Measurements from ENCODE around the gene FSIP1.

The FSIP1 gene

DNA sequence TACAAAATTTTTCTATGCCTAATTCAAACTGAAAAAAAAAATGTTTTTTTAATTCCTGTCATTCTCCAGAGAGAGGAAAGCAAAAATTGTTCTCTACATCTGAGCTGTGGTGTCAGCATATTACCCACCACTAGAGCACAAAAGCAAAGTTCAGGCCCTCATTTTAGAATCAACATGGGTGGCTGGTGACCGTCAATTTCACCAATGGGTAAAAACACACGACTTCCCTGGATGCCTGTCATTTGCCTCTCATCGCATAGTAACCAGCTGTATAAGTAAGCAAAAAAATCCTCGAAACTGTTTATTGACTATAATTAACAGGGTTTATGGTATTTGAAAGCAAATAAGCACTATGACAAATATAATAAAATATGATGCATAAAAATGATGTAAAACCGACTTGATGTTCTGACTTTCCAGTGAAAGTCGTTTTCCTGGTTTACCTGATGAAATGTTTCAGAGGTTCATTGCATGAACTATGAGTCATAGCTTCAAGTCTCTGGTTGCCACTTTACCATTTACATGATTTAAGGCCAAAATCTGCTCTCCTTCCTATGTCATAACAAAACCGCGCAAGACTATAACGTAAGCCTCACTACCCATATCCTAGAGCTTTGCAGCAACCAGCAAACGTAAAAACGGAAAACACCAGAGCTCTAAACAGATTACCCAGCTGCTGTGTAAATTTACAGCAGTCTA is 141.3 kb downstream of the FSIP1 start:
- DNase-seq = peak in 1 of 5 donors; percentile 83

- DNase-seq = no peak
Observed at GRCh38 chr15:39640665-39641064, 142.0 kb downstream of the FSIP1 start.

DNA sequence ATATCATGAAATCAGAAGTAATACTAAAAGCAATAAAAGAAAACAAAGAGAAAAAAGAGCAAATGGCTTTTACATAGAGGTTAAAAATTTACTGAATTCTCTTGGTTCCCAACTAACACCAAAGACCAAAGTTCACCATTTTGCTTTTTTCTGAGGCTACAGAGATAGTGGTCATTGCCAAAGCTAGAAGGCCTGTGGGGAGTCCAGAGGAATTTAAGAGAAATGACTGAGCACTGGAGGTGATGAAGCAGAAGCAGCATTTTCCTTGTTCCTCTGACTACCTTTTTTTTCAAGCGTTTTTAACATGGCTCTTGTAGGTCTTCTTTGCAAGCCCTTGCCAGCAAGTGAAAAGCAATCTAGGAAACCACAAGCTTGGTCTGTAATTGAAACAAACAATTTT is 143.6 kb downstream of the FSIP1 start:
- DNase-seq = no peak

DNA sequence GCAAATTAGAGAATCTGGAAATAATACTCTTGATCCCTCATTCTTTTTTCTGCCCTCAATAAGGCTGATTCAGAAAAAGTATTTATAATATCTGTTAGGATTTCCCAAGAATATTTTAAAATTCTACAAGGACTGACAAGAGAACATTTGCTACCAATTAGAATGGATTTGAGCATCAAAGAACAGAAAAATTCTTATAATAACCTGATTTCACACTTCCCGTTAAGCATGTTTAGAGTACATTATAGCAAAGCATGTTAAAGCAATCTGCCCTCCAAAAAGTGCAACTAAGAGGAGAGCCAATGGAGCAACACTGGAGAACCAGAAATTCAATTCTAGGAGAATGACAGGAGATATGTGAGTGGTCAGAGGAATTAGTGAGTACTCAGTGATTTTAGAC is 144.6 kb downstream of the FSIP1 start:
- no peak for DNase-seq

DNA sequence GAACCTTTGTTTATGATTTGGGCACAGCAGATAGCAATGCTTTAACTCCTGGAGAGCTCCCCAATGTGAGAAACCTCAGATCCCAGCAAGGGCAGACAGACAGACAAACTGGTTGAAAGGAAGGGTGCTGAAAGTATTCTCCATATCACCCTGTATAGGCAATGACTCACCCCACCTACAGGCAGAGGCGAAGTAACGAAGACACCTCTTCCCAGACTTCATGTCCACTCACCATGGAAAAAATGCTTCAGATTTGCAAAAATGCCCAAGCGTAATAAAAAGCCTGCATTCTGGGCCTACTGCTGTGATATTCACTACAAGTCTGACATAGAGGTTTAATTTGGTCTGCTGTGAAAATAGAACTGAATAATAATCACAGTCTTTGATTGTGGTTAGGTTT is 151.3 kb downstream of the FSIP1 start:
- no peak for DNase-seq

DNA sequence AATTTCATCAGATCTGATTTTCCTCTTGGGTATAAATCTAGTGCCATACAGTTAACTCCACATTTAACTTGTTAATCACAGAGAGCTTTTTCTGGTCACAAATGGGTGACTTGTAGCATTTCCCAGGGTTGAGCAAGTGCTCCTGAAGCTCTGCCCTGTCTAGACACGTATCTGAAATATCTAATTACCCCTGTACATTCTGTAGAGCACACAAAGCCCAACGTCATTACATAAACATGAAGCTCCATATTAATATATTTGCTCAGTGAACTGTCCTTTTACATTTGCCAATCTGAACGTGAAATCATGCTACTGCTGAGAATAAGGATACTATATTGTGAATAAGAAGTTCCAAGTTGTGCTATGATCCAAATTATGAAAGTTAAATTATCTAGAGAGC is 152.7 kb downstream of the FSIP1 start:
- DNase-seq = no peak

GRCh38 chr15:39629371-39629770 is 153.3 kb downstream of the FSIP1 start:
- DNase-seq = peak in 4 of 5 donors; percentile 37 to 87 (median 42)

GRCh38 chr15:39628546-39629257 is 153.9 kb downstream of the FSIP1 start:
- no peak for DNase-seq

DNA sequence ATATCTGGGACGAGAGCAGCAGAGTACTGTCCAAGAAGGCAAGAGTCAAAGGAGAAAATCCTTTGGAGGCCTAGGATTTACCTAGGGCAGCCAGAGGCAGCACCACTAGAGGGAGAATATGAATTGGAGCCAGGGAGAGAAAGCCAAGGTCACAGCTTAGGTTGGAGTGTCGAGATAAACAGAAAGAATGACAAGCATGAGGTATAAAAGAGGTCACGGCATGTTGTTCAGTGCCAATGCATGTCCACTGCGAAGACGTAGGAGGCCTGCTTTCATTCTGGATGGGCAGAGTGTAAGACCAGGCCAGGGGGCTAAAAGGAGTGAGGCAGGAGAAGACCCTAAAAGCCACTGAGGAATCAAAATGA is 154.5 kb downstream of the FSIP1 start:
- DNase-seq = no peak

- DNase-seq = no peak
Observed at GRCh38 chr15:39627451-39628143, 155.0 kb downstream of the FSIP1 start.

GRCh38 chr15:39625856-39626255 is 156.8 kb downstream of the FSIP1 start:
- peak in 1 of 5 donors; percentile 49 for DNase-seq

DNA sequence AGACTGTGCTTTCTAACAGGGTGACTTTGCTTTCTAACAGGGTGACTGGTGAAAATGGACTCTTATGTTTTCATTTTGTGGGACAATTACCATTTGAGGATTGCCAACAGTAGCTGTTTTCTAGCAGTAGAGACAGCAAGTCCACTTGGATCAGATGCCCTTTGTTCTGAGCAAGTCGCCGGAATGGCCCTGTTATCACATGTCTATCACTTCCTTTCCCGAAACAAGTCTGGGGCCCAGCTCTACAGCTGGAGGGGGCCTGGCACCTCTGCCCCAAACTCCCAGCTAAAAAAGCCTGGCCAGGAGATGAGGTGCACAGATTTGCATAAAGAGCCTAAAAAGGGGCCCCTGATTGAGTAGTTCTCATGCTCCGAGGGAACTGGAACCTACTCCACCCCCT is 157.2 kb downstream of the FSIP1 start:
- no peak for DNase-seq

- DNase-seq = peak; percentile 27 to 93 (median 54)
Observed at GRCh38 chr15:39624806-39625205, 157.8 kb downstream of the FSIP1 start.

- DNase-seq = peak in 3 of 5 donors; percentile 24 to 91 (median 35)
Observed at GRCh38 chr15:39623529-39623931, 159.1 kb downstream of the FSIP1 start.

DNA sequence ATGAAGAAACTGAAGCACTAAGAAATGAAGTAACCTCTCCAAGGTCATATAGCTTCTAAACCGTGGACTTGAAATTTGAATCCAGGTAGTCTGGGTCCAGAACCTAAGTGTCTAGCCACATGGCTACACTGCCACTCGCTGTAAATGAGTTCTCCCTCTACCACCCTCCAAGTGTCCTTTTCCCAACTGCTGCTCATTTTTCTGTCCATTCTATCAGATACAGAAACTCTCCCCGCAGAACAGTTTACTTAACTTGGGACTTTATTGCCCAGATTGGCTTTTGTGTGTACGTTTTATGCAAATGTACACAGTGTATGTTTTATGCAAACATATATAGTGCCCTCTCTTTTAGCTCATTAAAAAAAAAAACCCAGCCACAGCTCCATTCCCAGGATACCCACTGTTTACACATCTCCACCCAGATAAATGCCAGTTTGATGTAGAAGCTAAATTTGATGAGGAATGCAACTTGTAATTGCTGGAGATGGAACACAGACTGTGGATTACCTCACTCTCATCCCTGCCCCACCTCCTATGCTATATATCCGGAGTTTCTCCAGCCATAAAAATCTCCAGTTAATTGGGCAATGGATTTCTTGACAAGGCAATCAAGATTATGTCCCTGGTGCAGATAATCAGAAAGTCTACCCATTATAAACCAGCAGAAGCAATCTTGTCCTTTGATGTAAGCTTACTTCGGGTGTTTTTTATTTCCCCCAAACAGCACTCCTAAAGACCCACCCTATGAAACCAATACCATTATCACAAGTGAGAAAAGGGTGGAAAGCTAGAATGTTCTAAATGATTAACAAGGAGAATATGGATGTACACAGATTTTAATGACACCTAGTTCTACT is 159.8 kb downstream of the FSIP1 start:
- no peak for DNase-seq

DNA sequence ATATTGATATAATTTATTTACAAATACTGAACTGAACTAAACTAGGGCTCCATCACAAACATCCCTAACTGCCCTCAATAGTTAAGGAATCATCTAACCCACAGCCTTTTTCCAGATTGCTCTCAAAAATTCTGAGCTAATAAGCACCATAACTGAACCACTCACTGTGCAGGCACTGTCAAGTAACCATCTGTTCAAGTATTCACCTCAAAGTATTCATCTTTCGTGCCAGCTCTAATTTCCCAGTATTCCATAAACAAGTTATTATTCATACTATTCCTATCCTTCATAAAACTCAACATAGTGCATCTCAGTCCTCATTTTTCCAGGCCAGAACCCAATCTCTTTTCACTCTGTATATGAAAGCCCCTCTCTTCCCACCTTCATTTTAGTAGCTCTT is 160.7 kb downstream of the FSIP1 start:
- no peak for DNase-seq

DNA sequence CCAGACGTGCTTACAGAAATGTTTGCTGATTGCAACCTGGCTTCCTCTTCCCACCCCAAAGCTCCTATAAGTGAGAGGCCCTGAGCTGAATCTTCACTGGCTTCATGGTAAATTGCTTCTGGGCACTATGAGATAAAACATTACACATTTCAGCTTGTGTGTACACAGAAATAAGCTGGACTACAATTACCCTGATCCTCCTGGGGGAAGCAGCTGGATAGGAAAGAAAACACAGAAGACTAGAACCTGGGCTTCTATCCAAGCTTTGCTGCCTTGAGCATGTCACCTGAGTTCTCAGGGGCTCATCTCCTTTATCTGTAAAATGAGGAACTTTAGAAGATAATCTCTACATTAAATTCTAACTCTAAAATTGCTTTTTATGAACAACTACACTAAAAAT is 161.4 kb downstream of the FSIP1 start:
- no peak for DNase-seq

GRCh38 chr15:39618063-39618823 is 164.4 kb downstream of the FSIP1 start:
- no peak for DNase-seq

GRCh38 chr15:39616731-39617455 is 165.7 kb downstream of the FSIP1 start:
- no peak for DNase-seq

DNA sequence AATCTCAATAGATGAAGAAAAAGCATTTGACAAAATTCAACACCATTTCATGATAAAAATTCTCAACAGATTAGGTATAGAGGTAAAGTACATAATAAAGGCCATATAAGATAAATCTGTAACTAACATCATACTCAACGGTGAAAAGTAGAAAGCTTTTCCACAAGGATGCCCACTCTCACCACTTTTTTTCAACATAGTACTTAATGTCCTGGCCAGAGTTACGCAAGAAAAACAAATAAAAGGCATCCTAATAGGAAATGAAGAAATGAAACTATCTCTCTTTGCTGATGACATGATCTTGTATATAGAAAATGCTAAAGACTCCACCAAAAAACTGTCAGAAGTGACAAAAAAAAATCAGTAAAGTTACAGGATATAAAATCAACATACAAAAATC is 168.8 kb downstream of the FSIP1 start:
- DNase-seq = no peak

DNA sequence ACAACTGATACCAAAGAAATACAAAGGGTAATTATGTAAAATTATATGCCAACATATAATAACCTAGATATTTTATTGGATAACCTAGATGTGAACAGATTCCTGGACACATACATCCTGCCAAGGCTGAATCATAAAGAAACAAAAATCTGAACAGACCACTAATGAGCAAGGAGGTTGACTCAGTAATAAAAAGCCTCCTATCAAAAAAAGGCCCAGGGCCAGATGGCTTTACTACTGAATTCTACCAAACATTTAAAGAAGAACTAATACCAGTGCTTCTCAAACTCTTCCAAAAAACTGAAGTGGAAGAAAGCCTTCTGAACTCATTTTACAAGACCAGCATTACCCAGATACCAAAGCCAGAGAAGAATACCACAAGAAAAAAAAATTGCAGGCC is 169.4 kb downstream of the FSIP1 start:
- no peak for DNase-seq

Measured in T-helper 1 cell (primary cell).